Measurements from ENCODE around the gene TNF.
"Not testable (repeated sequence)": the region's sequence is repeated elsewhere in the genome, so short reads cannot be mapped to it uniquely, and the experiment has no call there.

The TNF gene

DNA sequence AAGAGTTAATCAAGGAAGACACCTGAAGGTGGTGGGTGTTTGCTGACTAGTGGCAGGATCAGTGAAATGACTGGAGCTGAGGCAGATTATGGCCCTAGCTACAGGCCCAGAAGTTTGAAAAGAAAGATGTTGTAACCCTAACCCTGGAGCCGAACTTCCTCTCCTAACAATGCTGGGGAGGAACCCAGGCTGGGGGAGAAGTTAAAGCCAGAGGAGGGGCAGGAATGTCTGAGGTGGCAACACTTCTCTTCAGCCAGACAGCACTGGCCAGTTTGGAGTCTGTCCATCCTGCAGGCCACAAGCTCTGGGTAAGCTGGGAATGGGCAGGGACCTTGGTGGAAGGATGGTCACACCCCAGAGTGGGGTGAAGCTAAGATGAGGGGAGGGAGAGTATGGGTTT lies 10.6 kb downstream of the TNF start, which contains the start of gene LST1:
TSS of gene LST1 (plus strand) at position 270 of the 400 bp plus-strand sequence. CDS start 1,023 bp downstream, outside the sequence.
- no peaks in the 10 kb centered on the region for H4K20me1 ChIP-seq
- peak within 1 kb of the TSS; percentile 84 for H3K27ac ChIP-seq
- H3K4me1 ChIP-seq: peaks cover 77% of the 10 kb centered on the region
- no peaks in the 10 kb centered on the region for H3K27me3 ChIP-seq
- peak within 1 kb of the TSS; percentile 27; the same call in 1 of the 2 replicates for H3K4me3 ChIP-seq
- H3K9me3 ChIP-seq: no peaks in the 10 kb centered on the region
- H3K9ac ChIP-seq: peak within 1 kb of the TSS; percentile 51
- TF ChIP-seq Cebpa-rat (IDR thresholded peaks at IDR 0.05): no peak
- peak within 1 kb of the TSS; percentile 88 for H3K4me2 ChIP-seq
- no peaks in the 10 kb centered on the region for H3K36me3 ChIP-seq

DNA sequence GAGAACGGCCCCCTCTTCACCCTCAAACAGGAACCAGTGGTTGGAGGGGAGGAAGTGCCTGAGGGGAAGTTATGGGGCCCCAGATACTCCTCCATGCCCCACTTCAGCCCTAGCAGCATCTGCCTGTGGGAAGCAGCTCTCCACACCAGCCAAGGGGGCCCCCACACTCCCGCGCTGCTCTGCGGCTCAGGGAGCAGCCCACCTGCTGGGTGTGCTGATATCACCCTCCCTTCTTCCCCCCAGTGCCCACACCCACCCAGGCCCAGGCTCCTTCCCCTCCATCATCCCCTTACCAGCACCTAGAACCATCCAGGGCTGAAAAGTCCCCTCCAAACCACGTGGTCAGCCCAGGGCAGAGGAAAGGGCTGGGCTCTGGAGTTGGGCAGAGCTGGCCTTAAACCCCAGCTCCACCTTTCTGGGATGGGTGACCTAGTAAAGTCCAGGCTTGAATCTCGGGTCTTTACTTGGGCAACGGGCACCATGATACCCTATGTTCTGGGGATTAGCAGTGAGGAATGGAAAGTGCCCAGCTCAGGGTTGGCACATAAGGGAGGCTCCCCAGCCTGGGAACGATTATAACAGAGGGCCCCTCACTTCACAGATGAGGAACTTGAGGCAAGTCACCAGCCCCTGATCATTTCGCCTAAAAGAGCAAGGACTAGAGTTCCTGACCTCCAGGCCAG lies 11.4 kb downstream of the TNF start:
- peak overlapping the region; percentile 27; the same call in 1 of the 2 replicates for H3K4me3 ChIP-seq
- H3K9me3 ChIP-seq: no peaks in the 10 kb centered on the region
- peak overlapping the region; percentile 84 for H3K27ac ChIP-seq
- no peak for TF ChIP-seq Cebpa-rat (IDR thresholded peaks at IDR 0.05)
- H3K27me3 ChIP-seq: no peaks in the 10 kb centered on the region
- peak overlapping the region; percentile 51 for H3K9ac ChIP-seq
- H4K20me1 ChIP-seq: no peaks in the 10 kb centered on the region
- H3K4me1 ChIP-seq: peaks cover 72% of the 10 kb centered on the region
- no peaks in the 10 kb centered on the region for H3K36me3 ChIP-seq
- H3K4me2 ChIP-seq: peak overlapping the region; percentile 88

DNA sequence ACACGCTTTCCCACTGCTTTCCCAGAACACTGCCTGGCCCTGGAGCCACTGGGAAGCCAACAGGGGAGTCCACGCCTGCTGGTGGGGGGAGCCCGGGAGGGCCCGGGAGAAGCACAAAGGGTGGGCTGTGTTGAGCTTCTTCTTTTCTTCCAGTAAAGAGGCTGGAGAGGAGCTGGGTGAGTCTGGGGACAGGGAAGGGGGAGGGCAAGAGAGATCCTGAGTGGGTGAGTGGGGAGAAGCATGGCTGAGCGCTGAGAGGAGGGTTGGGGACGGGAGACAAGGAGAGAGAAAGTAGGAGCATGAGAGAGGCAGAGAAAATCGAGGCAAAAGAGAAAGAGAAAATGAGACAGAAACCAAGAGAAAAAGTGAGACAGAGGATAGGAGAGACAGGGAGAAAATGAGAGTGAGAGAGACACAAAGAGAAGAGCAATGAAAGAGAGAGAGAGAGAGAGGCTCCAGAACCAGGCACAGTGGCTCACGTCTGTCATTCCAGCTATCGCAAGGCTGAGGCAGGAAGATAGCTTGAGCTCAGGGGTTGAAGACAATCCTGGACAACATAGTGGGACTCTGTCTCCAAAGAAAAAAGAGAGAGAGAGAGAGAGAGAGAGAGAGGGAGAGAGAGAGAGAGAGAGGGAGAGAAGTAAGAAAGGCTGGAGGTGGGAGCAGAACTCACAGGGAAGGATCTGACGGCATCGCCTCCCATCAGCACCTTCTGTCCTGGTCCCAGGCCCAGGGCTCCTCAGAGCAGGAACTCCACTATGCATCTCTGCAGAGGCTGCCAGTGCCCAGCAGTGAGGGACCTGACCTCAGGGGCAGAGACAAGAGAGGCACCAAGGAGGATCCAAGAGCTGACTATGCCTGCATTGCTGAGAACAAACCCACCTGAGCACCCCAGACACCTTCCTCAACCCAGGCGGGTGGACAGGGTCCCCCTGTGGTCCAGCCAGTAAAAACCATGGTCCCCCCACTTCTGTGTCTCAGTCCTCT lies 12.7 kb downstream of the TNF start:
- H3K4me2 ChIP-seq: peak overlapping the region; percentile 88
- no peak for TF ChIP-seq Cebpa-rat (IDR thresholded peaks at IDR 0.05)
- peak overlapping the region; percentile 53 for H3K9ac ChIP-seq
- H3K4me3 ChIP-seq: no peak overlapping the region
- H3K36me3 ChIP-seq: no peaks in the 10 kb centered on the region
- no peaks in the 10 kb centered on the region for H4K20me1 ChIP-seq
- H3K9me3 ChIP-seq: no peaks in the 10 kb centered on the region
- peak overlapping the region; percentile 84 for H3K27ac ChIP-seq
- peaks cover 68% of the 10 kb centered on the region for H3K4me1 ChIP-seq
- no peaks in the 10 kb centered on the region for H3K27me3 ChIP-seq

DNA sequence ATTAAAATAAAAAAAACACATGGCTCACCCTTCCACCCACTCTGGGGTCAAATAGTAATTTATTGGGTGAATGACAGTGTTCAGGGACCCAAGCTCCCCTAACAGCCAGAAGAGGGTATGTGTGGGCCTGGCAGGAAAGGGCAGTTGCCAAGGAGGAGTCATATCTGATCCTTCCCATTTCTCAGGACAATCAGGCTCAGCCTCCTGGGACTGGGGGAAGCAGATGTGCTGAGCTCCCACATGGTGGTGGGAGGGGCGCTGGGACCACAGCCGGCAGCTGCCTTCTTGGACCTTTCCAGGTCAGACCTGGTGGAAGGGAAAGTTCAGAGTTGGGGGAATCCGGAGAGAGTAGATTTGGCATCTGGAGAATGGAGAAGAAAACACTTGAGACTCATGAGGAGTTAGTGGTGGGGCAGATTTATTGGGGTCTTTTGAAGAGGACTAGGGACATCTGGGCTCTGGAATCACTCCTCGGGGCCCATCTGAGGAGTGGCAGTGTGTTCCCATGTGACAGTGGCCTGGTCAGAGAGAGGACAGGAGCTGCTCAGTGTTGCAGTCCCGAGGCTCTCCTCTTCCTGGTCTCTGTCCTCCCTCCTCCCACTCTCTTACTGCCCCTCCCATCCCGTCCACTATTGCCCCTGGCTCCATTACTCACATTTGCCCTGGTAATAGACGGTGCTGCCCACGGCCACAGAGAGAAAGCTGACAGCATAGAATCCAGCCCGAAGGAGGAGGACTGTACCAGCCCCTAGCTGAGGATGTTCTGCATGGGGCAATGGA lies 13.7 kb downstream of the TNF start:
- H4K20me1 ChIP-seq: no peaks in the 10 kb centered on the region
- peak overlapping the region; percentile 53 for H3K9ac ChIP-seq
- no peak overlapping the region for H3K4me3 ChIP-seq
- H3K36me3 ChIP-seq: no peaks in the 10 kb centered on the region
- H3K9me3 ChIP-seq: peaks cover 6% of the 10 kb centered on the region
- peaks cover 67% of the 10 kb centered on the region for H3K4me1 ChIP-seq
- no peaks in the 10 kb centered on the region for H3K27me3 ChIP-seq
- no peak for TF ChIP-seq Cebpa-rat (IDR thresholded peaks at IDR 0.05)
- H3K4me2 ChIP-seq: peak overlapping the region; percentile 88
- H3K27ac ChIP-seq: peak overlapping the region; percentile 84

DNA sequence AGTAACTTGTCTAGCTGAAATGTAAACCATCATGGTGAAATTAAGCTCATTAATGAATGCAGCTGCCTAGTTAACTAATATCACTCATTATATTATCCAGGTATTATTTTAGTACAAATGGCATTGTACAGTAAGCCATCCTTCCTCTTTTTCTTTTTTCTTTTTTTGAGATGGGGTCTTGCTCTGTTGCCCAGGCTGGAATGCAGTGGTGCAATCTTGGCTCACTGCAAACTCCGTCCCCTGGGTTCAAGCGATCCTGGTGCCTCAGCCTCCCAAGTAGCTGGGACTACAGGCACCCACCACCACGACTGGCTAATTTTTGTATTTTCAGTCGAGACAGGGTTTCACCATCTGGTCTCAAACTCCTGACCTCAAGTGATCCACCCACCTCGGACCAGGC lies 15.3 kb downstream of the TNF start:
- not testable (repeated sequence) for H3K4me3 ChIP-seq
- H3K4me1 ChIP-seq: peaks cover 57% of the 10 kb centered on the region

DNA sequence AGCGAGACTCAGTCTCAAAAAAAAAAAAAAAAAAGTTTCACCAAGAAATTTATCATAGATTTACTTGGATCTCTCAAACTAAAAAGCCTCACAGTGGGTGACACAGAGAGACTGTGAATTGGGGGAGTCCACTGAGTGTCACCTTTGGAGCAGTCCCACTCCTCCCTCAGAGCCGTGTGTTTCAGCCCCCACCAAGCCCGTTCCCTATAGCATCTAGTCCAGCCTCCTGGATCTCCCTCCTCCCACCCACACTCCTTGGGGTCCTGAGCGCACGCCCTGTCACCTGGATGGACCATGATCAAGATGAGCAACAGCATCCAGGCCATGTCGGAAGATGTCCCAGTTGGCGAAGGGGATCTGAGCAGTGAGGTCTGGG lies 17.0 kb downstream of the TNF start:
- H4K20me1 ChIP-seq: no peaks in the 10 kb centered on the region
- H3K4me3 ChIP-seq: no peak overlapping the region
- peaks cover 47% of the 10 kb centered on the region for H3K4me1 ChIP-seq
- peaks cover 13% of the 10 kb centered on the region for H3K9me3 ChIP-seq
- peak overlapping the region; percentile 59; the same call in 1 of the 2 replicates for H3K27ac ChIP-seq
- no peaks in the 10 kb centered on the region for H3K27me3 ChIP-seq
- H3K36me3 ChIP-seq: no peaks in the 10 kb centered on the region
- no peak for TF ChIP-seq Cebpa-rat (IDR thresholded peaks at IDR 0.05)
- no peak overlapping the region for H3K9ac ChIP-seq
- peak overlapping the region; percentile 59 for H3K4me2 ChIP-seq

More for the DNA sequence above, 15.3 kb downstream of the TNF start:
- not testable (repeated sequence) for H3K4me2 ChIP-seq, H3K27me3 ChIP-seq, H4K20me1 ChIP-seq, H3K9ac ChIP-seq, H3K36me3 ChIP-seq, H3K27ac ChIP-seq
- peaks cover 13% of the 10 kb centered on the region for H3K9me3 ChIP-seq

DNA sequence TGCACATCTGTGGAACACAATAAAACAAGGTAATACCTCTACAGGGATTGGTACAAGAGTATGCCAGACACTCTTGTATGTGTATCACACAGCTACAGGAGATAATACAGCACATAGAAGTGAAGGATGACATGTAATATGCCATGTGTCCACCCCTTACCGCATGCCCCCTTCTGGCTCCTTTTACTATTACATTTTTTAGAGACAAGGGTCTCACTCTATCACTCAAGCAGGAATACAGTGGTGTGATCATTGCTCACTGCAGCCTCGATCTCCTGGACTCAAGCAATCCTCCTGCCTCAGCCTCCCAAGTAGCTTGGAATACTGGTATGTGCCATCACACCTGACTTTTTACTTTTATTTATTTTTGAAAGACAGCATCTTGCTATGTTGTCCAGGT lies 21.6 kb downstream of the TNF start:
- Histone ChIP-seq H3K9me3 (peaks cover 13% of the 10 kb centered on the region), H3K4me1 (peaks cover 51% of the 10 kb centered on the region), H3K4me3 (no peak overlapping the region), H3K9ac (no peak overlapping the region), H4K20me1 (no peaks in the 10 kb centered on the region), H3K27ac (no peak overlapping the region), H3K27me3 (no peaks in the 10 kb centered on the region), H3K4me2 (no peak overlapping the region), H3K36me3 (no peaks in the 10 kb centered on the region)
- no peak for TF ChIP-seq Cebpa-rat (IDR thresholded peaks at IDR 0.05)

DNA sequence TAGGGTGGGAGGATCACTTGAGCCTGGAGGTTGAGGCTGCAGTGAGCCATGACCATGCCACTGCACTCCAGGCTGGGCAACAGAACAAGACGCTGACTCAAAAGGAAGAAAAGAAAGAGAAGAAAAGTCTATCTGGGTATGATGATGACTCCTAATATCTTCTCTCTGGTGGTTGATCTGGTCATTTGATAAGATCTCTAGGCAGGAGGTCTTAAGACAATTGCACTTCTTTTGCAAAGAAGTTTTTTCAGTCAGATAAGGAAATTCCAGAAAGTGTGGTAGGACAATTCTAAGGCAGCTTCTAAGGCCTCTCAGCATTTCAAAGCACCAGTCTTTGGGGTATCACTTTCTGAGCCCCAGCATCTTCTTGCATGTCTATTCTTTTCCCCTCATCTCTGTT lies 32.0 kb downstream of the TNF start:
- Histone ChIP-seq H3K27me3 (no peaks in the 10 kb centered on the region), H3K4me3 (no peak overlapping the region), H3K9me3 (no peaks in the 10 kb centered on the region), H3K4me2 (no peak overlapping the region), H4K20me1 (no peaks in the 10 kb centered on the region), H3K4me1 (peaks cover 9% of the 10 kb centered on the region; the same call in 1 of the 2 replicates), H3K27ac (no peak overlapping the region), H3K9ac (no peak overlapping the region), H3K36me3 (no peaks in the 10 kb centered on the region)
- TF ChIP-seq Cebpa-rat (IDR thresholded peaks at IDR 0.05): no peak

Data from BLaER1 (cell line).